Suprapubic skin (tissue), 4 donors: Measurements from ENCODE around the gene FANK1. TPM values are rescaled to one million over a fixed set of nuclear protein-coding genes. Genes with fewer than 3 reads are reported as not detected.
"Not testable (repeated sequence)": the region's sequence is repeated elsewhere in the genome, so short reads cannot be mapped to it uniquely, and the experiment has no call there.

Experiments
- DNase-seq, 2 donors: peaks; one replicate each; pipeline ENCODE4 v3.0.0-alpha.2; 2019; ENCODE audit warnings: low spot score in 2 of 2
- H3K27ac ChIP-seq: fragments of 200-600 bp; sonication (generic); one replicate; pipeline ENCODE4 v1.5.1; 2019
- H3K27me3 ChIP-seq: fragments of 200-600 bp; sonication (generic); one replicate; pipeline ENCODE4 v1.5.1; 2019
- H3K36me3 ChIP-seq: fragments of 200-600 bp; sonication (generic); one replicate; pipeline ENCODE4 v1.5.1; 2019
- H3K4me1 ChIP-seq: fragments of 200-600 bp; sonication (generic); one replicate; pipeline ENCODE4 v1.5.1; 2019
- H3K4me3 ChIP-seq: fragments of 200-600 bp; sonication (generic); one replicate; pipeline ENCODE4 v1.5.1; 2019; ENCODE audit warnings: mild to moderate bottlenecking
- H3K9me3 ChIP-seq: fragments of 200-600 bp; sonication (generic); one replicate; pipeline ENCODE4 v1.5.1; 2019
- CTCF ChIP-seq, 2 donors: fragments of 200-600 bp in 1 of 2; fragments of 450-650 bp in 1 of 2; sonication (generic) in 1 of 2; IDR thresholded peaks; one replicate each; pipeline ENCODE4 v1.5.1; 2016 to 2019; ENCODE audit warnings: antibody characterized with exemption in 2 of 2, mild to moderate bottlenecking in 1 of 2, moderate library complexity in 1 of 2
- EP300 ChIP-seq: sonication (generic); formaldehyde crosslinking; IDR thresholded peaks from one replicate; pipeline ENCODE4 v1.6.1; 2017; ENCODE audit warnings: antibody characterized with exemption
- POLR2A ChIP-seq, 2 donors: fragments of 450-650 bp; IDR thresholded peaks; one replicate each; pipeline ENCODE4 v1.6.1; 2017; ENCODE audit warnings: antibody characterized with exemption in 2 of 2, mild to moderate bottlenecking in 2 of 2, moderate library complexity in 2 of 2
- POLR2AphosphoS5 ChIP-seq, 3 donors: sonication (generic); formaldehyde crosslinking; IDR thresholded peaks; one replicate each; pipeline ENCODE4 v1.6.1; 2017; ENCODE audit warnings: antibody characterized with exemption in 3 of 3
- WGBS: methylation state at CpG from one replicate; pipeline ENCODE4 v1.1.5; 2018; 5-methylcytosine and 5-hydroxymethylcytosine counted together
- total RNA-seq, 4 donors: library from RNA; depleted of rRNA; stranded (reverse); fragments of >200 nt; gene quantifications; one replicate each; pipeline ENCODE4 v1.1.0, GENCODE V29; 2016

FANK1 gene
- total RNA-seq, 4 donors from 2014 or later = 3.7 to 8.2 (median 5.8) TPM

GRCh38 chr10:125903135-125903640 is 6.8 kb downstream of the FANK1 start:
- not testable (repeated sequence) for H3K36me3 ChIP-seq, H3K27me3 ChIP-seq, H3K9me3 ChIP-seq, H3K4me3 ChIP-seq
- WGBS = 47% methylated on average over 3 of the region's 3 CpGs
- peak; percentile 61 to 82 for DNase-seq
- Histone ChIP-seq H3K27ac (peak overlapping the region; percentile 86), H3K4me1 (peaks cover 11% of the 10 kb centered on the region)

GRCh38 chr10:125905069-125905994 is 9.0 kb downstream of the FANK1 start:
- H3K36me3 ChIP-seq, H3K27me3 ChIP-seq, H3K4me1 ChIP-seq, DNase-seq, H3K27ac ChIP-seq, H3K4me3 ChIP-seq, H3K9me3 ChIP-seq: not testable (repeated sequence)
- 64% methylated on average over 5 of the region's 5 CpGs for WGBS

- 86% methylated on average over 2 of the region's 2 CpGs for WGBS
- not testable (repeated sequence) for H3K27me3 ChIP-seq, H3K27ac ChIP-seq, H3K4me1 ChIP-seq, H3K36me3 ChIP-seq, H3K9me3 ChIP-seq, DNase-seq, H3K4me3 ChIP-seq
Observed at GRCh38 chr10:125907598-125907997, 11.2 kb downstream of the FANK1 start.

- not testable (repeated sequence) for DNase-seq, H3K27me3 ChIP-seq, H3K27ac ChIP-seq, H3K4me1 ChIP-seq, H3K9me3 ChIP-seq, H3K36me3 ChIP-seq, H3K4me3 ChIP-seq
- 69% methylated on average over 2 of the region's 2 CpGs for whole genome bisulfite sequencing
Observed at GRCh38 chr10:125908813-125909212, 12.4 kb downstream of the FANK1 start.

GRCh38 chr10:125909491-125909890 is 13.1 kb downstream of the FANK1 start:
- not testable (repeated sequence) for DNase-seq, H3K9me3 ChIP-seq
- 55% methylated on average over 3 of the region's 3 CpGs for WGBS

GRCh38 chr10:125911145-125911544 is 14.8 kb downstream of the FANK1 start:
- H3K36me3 ChIP-seq = no peaks in the 10 kb centered on the region
- no peak overlapping the region for H3K27ac ChIP-seq
- no peak overlapping the region for H3K4me3 ChIP-seq
- TF ChIP-seq POLR2AphosphoS5 (IDR thresholded peaks at IDR 0.05) = no peak
- TF ChIP-seq POLR2A (IDR thresholded peaks at IDR 0.05) = no peak
- TF ChIP-seq EP300 = no peak
- TF ChIP-seq CTCF (IDR thresholded peaks at IDR 0.05) = no peak
- H3K9me3 ChIP-seq = no peaks in the 10 kb centered on the region
- 93% methylated on average over 10 of the region's 10 CpGs for WGBS
- H3K4me1 ChIP-seq = no peaks in the 10 kb centered on the region
- no peak for DNase-seq
- no peaks in the 10 kb centered on the region for H3K27me3 ChIP-seq

More at GRCh38 chr10:125909491-125909890, 13.1 kb downstream of the FANK1 start:
- H3K27ac ChIP-seq, H3K36me3 ChIP-seq, H3K4me3 ChIP-seq, H3K27me3 ChIP-seq, H3K4me1 ChIP-seq: not testable (repeated sequence)

- H3K27me3 ChIP-seq = no peaks in the 10 kb centered on the region
- 83% methylated on average over 4 of the region's 4 CpGs for WGBS
- no peaks in the 10 kb centered on the region for H3K36me3 ChIP-seq
- TF ChIP-seq EP300 (no peak), CTCF (IDR thresholded peaks at IDR 0.05) (no peak), POLR2A (IDR thresholded peaks at IDR 0.05) (no peak), POLR2AphosphoS5 (IDR thresholded peaks at IDR 0.05) (no peak)
- H3K4me1 ChIP-seq = no peaks in the 10 kb centered on the region
- H3K4me3 ChIP-seq = no peak overlapping the region
- no peaks in the 10 kb centered on the region for H3K9me3 ChIP-seq
- no peak for DNase-seq
- no peak overlapping the region for H3K27ac ChIP-seq
Observed at GRCh38 chr10:125911990-125912389, 15.6 kb downstream of the FANK1 start.

GRCh38 chr10:125913277-125913676 is 16.9 kb downstream of the FANK1 start:
- not testable (repeated sequence) for H3K9me3 ChIP-seq, H3K27me3 ChIP-seq, DNase-seq, H3K4me3 ChIP-seq, H3K4me1 ChIP-seq, H3K27ac ChIP-seq, H3K36me3 ChIP-seq
- 40% methylated on average over 6 of the region's 6 CpGs for WGBS
